Measurements from ENCODE around the gene ELL2.

GRCh38 chr5:95930141-95930930 lies 31.3 kb downstream of the ELL2 start:
- no peak for TF ChIP-seq PPARA (CRISPR knock-in tag; IDR thresholded peaks at IDR 0.05; ENCODE audit: borderline replicate concordance)
- no peak for TF ChIP-seq ARNTL (CRISPR knock-in tag; IDR thresholded peaks at IDR 0.05; ENCODE audit: borderline replicate concordance, low read depth)
- no peak for TF ChIP-seq PATZ1 (CRISPR knock-in tag; IDR thresholded peaks at IDR 0.05; ENCODE audit: borderline replicate concordance)
- no peak for TF ChIP-seq OSR1 (CRISPR knock-in tag; IDR thresholded peaks at IDR 0.05)
- no peak for TF ChIP-seq ZC3H10 (CRISPR knock-in tag; IDR thresholded peaks at IDR 0.05)
- TF ChIP-seq TOX (CRISPR knock-in tag; IDR thresholded peaks at IDR 0.05; ENCODE audit: borderline replicate concordance) = no peak
